DMS 273 (cell line): ENCODE results near the gene CD47.

Source experiments
- DNase-seq: peaks from one replicate; lab custom pipeline; 2025; ENCODE audit not compliant: unreplicated experiment; lab: John Stamatoyannopoulos, UW

Gene CD47

GRCh38 chr3:108014943-108015342, 75.9 kb downstream of the CD47 start:
- no peak for DNase-seq

- DNase-seq, result no peak
These were observed 77.4 kb downstream of the CD47 start for GRCh38 chr3:108013141-108014055.

DNA sequence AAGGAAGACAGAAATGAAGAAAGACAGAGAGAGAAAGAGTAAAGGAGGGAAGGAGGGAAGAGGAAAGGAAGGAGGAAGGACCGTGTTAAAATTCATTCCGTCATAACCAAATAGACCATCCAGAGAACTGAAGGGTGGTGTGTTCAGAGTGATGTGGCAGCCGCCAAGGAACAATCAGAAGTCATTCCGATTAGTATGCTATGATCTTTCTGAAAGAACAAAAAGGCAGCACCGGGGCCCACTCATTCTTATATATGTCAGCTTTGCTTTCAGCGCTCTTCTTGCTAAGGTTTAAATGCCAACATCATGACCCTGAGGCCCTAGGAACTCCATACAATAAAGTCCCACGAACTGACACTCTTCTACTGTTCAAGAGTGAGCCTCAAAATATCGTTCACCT, 78.5 kb downstream of the CD47 start:
- no peak for DNase-seq

- no peak for DNase-seq
These were observed 79.2 kb downstream of the CD47 start for GRCh38 chr3:108011616-108012015.

- peak; percentile 14 for DNase-seq
These were observed 81.7 kb downstream of the CD47 start for GRCh38 chr3:108008931-108009639.

GRCh38 chr3:108008106-108008505, 82.7 kb downstream of the CD47 start:
- DNase-seq, result no peak

DNA sequence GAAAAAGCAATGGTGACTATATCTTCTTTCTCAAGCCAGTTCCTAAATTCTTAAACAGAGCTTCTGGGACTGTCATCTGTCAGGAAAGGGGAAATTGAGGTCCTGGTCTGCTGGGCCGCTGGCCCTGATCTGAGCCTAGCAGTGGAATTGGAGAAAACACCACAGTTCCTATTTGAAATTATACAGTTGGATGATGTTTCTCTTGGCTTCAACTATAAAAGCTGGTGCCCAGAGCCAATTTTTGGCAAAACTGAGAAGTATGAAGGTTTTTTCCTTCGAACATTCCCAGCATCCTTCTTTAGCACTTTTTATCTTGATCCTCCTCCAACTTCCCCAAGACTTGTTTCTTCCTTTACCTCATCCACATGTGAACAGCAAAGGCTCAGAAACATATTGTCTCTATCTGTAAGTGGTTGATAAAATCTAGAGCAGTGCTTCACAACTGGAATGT, 83.9 kb downstream of the CD47 start:
- no peak for DNase-seq

DNA sequence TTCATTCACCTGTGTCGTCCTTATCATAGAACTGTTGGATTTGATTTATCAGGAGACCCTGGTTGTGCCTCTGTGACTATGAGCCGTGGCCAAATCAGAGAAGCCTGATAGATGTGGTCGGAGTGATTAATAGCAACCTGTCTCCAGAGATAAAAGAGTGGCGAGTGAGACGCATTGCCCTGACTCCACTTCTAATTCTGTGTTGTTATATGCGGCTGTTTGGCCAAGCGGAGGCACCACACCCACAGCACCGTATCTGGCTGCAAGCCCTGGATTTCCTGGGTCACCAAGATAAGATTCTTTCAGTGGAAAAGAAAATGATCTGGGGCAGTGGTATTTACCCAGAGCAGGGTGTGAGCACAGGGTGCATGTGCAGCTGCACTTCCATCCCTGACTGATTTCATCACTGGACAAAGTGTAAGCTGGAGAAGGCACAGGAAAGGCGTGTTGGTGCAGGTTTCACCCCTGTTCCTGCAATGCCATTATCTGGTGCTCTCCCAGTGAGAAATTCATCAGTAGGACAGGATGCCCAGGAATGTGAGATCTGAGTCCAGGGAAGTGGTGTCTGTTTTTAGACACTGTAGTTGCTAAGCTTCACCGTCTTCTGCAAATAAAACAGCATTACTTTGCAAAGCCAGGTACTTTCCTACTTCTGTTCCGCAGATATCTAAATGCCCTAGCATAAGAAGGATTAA, 84.6 kb downstream of the CD47 start:
- DNase-seq, result no peak

GRCh38 chr3:108004647-108005046, 86.2 kb downstream of the CD47 start:
- DNase-seq, result no peak

GRCh38 chr3:108001457-108001856, 89.4 kb downstream of the CD47 start:
- DNase-seq, result no peak

DNA sequence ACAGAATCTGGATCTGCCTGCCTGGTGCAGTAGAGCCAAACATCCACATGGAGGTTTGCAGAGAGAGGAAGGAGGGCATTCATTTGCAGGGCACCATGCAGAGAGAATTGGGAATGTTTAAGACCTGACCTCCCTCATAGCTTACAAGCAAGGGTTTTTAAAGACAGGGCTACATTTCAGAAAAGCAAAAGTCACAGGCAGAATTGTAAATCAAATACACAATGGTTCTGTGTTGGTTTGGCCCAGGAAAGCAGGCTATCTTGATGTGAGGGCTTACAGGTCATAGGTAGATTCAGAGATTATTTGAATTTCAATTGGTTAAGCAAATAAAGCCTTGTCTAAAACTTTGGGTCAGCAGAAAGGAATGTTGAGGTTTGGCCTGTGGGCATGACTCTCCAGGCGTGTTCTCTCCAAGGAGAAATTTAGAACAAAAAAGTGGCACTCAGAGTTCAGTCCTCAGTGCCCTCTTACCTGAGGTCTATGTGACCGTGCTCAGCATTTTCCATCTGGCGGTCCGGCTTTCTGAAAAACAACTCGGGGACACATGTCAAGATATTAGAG, 91.5 kb downstream of the CD47 start:
- no peak for DNase-seq

DNA sequence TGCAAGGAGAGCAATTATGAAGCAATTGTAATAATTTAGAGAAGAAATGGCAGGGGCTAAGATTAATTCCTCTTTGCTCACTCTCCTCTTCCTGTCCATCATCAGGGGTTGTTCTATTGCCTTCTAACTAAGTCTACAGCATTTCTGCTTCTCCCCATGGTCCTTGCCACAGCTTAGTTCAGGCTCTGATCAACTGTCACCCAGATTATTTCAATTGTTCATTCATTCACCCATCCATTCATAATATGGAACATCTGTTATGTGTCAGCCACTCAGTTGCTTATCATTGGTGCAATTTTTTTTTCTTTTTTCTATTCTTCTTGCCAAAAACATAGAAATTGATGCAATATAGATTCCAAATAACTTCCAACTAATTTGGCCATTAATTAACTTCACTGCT, 93.2 kb downstream of the CD47 start:
- DNase-seq, result no peak

DNA sequence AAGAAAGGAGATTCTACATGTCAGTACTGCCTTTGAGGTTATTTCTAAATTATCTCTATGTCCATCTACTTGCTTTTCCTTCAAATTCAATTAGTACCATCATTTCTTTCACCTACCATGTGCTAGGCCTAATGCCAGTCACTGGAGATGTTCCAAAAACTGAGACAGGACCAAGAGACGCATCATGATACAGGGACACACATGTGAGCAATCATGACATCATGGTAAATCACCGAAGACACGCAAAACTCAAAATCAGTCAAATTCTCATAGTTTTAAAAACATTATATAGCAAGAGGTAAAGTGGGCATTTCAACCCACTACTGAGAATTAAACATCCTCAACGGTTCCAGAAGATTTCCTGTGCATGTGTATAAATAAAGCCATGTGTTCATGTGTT, 95.0 kb downstream of the CD47 start:
- no peak for DNase-seq

GRCh38 chr3:107994956-107995715, 95.7 kb downstream of the CD47 start:
- DNase-seq, result no peak

GRCh38 chr3:107994181-107994580, 96.7 kb downstream of the CD47 start:
- no peak for DNase-seq

- DNase-seq, result no peak
These were observed 97.1 kb downstream of the CD47 start for GRCh38 chr3:107993771-107994170.
